ENCODE data around the gene PFKP.
"Not testable (repeated sequence)": the region's sequence is repeated elsewhere in the genome, so short reads cannot be mapped to it uniquely, and the experiment has no call there.

The PFKP gene

DNA sequence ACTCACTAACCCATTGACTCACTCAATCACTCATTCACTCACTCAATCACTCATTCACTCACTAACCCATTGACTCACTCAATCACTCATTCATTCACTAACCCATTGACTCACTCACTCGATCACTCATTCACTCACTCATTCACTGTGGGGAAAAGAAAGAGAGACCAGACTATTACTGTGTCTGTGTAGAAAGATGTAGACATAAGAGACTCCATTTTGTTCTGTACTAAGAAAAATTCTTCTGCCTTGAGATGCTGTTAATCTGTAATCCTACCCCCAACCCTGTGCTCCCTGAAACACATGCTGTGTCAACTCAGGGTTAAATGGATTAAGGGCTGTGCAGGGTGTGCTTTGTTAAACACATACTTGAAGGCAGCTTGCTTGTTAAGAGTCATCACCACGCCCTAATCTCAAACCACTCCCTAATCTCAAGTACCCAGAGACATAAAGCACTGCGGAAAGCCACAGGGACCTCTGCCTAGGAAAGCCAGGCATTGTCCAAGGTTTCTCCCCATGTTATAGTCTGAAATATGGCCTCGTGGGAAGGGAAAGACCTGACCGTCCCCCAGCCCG is 5.9 kb upstream of the PFKP start:
- H3K27me3 ChIP-seq (ENCODE audit: control insufficient read depth in 1 of 2, insufficient read depth in 2 of 2, low read length in 2 of 2); H3K9me3 ChIP-seq (ENCODE audit: control insufficient read depth in 2 of 2, low read length in 2 of 2); H3K4me3 ChIP-seq (ENCODE audit: low read length in 2 of 2); H3K36me3 ChIP-seq (ENCODE audit: control insufficient read depth in 2 of 2, insufficient read depth in 2 of 2, low read length in 2 of 2); H3K27ac ChIP-seq (ENCODE audit: low read length); H3K4me1 ChIP-seq (ENCODE audit: control insufficient read depth, insufficient read depth, low read length); H3K9ac ChIP-seq (ENCODE audit: low read length in 2 of 2): not testable (repeated sequence)

DNA sequence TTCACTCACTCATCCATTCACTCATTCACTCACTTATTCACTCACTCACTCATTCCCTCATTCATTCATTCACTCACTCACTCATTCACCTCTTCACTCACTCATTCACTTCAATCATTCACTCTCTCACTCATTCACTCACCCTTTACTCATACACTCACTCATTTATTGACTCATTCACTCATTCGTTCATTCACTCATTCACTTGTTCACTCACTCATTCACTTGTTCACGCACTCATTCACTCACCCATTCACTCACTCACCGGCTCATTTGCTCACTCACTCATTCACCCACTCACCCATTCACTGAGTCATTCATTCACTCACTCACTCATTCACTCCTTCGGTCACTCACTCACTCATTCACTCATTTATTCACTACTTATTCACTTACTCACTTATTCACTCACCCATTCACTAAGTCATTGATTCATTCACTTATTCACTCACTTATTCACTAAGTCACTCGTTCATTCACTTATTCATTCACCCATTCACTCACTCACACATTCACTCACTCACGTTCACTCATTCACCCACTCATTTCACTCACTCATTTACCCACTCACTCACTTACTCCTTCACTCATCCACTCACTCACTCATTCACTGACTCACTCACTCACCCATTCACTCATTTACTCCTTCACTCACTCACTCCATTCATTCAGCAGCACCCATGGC is 4.7 kb upstream of the PFKP start:
- H3K9ac ChIP-seq (ENCODE audit: low read length in 2 of 2) = no peak overlapping the region
- H3K36me3 ChIP-seq (ENCODE audit: control insufficient read depth in 2 of 2, insufficient read depth in 2 of 2, low read length in 2 of 2) = no peaks in the 10 kb centered on the region
- H3K27ac ChIP-seq (ENCODE audit: low read length) = no peak overlapping the region
- H3K4me3 ChIP-seq (ENCODE audit: low read length in 2 of 2) = no peak overlapping the region
- no peaks in the 10 kb centered on the region for H3K9me3 ChIP-seq (ENCODE audit: control insufficient read depth in 2 of 2, low read length in 2 of 2)
- H3K27me3 ChIP-seq (ENCODE audit: control insufficient read depth in 1 of 2, insufficient read depth in 2 of 2, low read length in 2 of 2) = peaks cover 0 to 11% of the 10 kb centered on the region in 2 donors
- peaks cover 6% of the 10 kb centered on the region for H3K4me1 ChIP-seq (ENCODE audit: control insufficient read depth, insufficient read depth, low read length)

DNA sequence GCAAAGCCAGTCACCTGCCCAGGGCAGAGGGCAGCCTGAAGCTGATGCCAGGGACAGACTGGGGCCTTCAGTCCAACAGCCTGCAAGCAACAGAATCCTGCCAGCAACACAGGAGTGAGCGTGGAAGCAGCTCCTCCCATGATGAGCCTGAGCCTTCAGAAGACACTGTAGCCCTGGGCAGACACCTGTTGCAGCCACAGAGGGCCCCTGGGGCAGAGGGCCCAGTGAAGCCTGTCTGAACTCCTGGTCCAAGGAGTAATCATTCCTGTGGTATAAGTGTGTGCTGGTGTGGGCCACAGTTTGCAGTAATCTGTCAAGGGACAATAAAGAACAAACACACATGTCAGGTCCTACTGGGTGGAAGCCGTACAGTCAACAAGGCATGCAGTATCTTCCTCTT is 2.9 kb upstream of the PFKP start:
- no peak overlapping the region for H3K4me3 ChIP-seq (ENCODE audit: low read length in 2 of 2)
- H3K4me1 ChIP-seq (ENCODE audit: control insufficient read depth, insufficient read depth, low read length) = peaks cover 17% of the 10 kb centered on the region
- no peak overlapping the region for H3K27ac ChIP-seq (ENCODE audit: low read length)
- H3K9ac ChIP-seq (ENCODE audit: low read length in 2 of 2) = no peak overlapping the region
- no peaks in the 10 kb centered on the region for H3K9me3 ChIP-seq (ENCODE audit: control insufficient read depth in 2 of 2, low read length in 2 of 2)
- peaks cover 0 to 17% of the 10 kb centered on the region in 2 donors for H3K27me3 ChIP-seq (ENCODE audit: control insufficient read depth in 1 of 2, insufficient read depth in 2 of 2, low read length in 2 of 2)
- H3K36me3 ChIP-seq (ENCODE audit: control insufficient read depth in 2 of 2, insufficient read depth in 2 of 2, low read length in 2 of 2) = no peaks in the 10 kb centered on the region

DNA sequence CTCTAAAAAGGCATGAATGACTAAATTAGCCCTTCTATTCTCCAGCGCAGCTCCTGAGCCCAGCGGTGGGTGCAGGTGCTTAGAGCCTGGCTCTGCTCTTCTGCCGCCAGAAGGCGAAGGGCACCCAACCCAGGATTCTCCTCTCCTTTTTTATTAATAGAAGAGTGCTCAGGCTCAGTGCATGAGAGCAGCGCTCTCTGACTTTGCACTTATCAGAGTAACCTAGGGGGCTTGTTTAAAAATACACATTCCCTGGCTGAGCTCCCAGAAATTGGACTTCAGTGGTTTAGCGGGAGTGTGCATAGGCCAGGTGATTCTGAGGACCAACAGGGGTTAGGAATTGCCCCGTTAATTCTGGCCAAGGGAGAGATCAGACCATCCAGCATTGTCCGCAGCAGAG is 1.7 kb upstream of the PFKP start:
- Histone ChIP-seq H3K27me3 (ENCODE audit: control insufficient read depth in 1 of 2, insufficient read depth in 2 of 2, low read length in 2 of 2) (peaks cover 0 to 17% of the 10 kb centered on the region in 2 donors), H3K36me3 (ENCODE audit: control insufficient read depth in 2 of 2, insufficient read depth in 2 of 2, low read length in 2 of 2) (no peaks in the 10 kb centered on the region), H3K9ac (ENCODE audit: low read length in 2 of 2) (no peak overlapping the region), H3K9me3 (ENCODE audit: control insufficient read depth in 2 of 2, low read length in 2 of 2) (no peaks in the 10 kb centered on the region), H3K4me1 (ENCODE audit: control insufficient read depth, insufficient read depth, low read length) (peaks cover 20% of the 10 kb centered on the region), H3K4me3 (ENCODE audit: low read length in 2 of 2) (no peak overlapping the region), H3K27ac (ENCODE audit: low read length) (no peak overlapping the region)

DNA sequence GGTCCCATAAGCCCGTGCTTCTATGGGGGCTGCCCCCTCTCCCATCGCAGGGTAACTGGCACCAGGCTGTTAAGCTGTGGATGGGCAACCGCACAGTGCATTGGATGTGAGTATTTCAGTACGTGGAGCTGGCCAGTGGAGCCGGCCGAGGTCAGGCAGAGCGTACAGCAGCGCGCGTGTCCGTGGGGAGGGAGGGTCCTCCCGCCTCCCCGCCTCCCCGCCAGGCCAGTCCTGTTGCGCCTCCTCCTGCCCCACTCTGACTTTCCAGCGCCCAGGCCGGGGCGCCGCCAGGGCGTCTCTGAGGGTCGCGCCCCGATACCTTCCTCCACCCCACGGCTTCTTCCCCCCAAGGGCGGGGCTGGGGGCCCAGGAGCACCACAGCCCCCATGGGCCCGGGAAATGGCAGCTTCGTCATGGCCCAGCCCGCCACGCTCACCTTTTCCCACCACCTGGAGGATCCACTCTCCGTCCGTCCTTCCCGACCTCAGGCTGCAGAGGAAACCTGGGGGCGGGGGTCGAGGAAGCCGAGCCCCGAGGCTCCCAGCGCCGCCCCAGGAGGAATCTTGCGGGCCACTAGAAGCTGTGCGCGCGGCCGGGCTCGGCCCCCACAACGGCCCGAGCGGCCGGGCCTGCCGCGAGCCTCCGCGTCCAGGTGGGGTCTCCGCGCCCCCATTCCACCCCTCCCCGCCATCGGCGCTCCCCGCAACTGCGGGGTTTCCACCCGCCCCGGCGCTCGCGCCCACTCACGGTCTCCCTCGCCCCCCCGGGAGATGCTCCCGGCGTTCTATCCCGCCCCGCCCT is 831 bp upstream of the PFKP start:
- no peak overlapping the region for H3K9ac ChIP-seq (ENCODE audit: low read length in 2 of 2)
- no peaks in the 10 kb centered on the region for H3K9me3 ChIP-seq (ENCODE audit: control insufficient read depth in 2 of 2, low read length in 2 of 2)
- no peaks in the 10 kb centered on the region for H3K36me3 ChIP-seq (ENCODE audit: control insufficient read depth in 2 of 2, insufficient read depth in 2 of 2, low read length in 2 of 2)
- H3K4me3 ChIP-seq (ENCODE audit: low read length in 2 of 2) = peak overlapping the region in 1 of 2 donors; percentile 63
- no peak overlapping the region for H3K27ac ChIP-seq (ENCODE audit: low read length)
- H3K4me1 ChIP-seq (ENCODE audit: control insufficient read depth, insufficient read depth, low read length) = peaks cover 20% of the 10 kb centered on the region
- H3K27me3 ChIP-seq (ENCODE audit: control insufficient read depth in 1 of 2, insufficient read depth in 2 of 2, low read length in 2 of 2) = peaks cover 0 to 17% of the 10 kb centered on the region in 2 donors

DNA sequence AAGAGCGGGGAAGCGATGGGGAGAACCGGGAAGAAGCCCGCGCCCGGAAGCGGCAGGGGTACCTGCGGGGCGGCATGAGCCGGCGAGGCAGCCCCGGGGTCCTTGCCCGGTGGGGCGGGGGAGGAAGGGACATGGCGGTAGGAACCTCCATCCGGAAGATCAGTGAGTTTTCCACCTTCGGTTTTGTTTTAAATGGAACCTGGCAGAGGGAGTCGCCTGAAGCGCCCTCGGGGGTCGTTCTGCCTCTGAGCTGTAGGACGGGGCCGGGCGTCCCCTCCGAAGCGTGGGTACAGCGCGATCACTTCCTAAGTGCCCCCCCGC is 471 bp downstream of the PFKP start:
- Histone ChIP-seq H3K9me3 (ENCODE audit: control insufficient read depth in 2 of 2, low read length in 2 of 2) (no peaks in the 10 kb centered on the region), H3K27ac (ENCODE audit: low read length) (peak overlapping the region; percentile 24), H3K4me3 (ENCODE audit: low read length in 2 of 2) (peak overlapping the region; percentile 69 to 82), H3K36me3 (ENCODE audit: control insufficient read depth in 2 of 2, insufficient read depth in 2 of 2, low read length in 2 of 2) (no peaks in the 10 kb centered on the region), H3K9ac (ENCODE audit: low read length in 2 of 2) (peak overlapping the region; percentile 51 to 63), H3K27me3 (ENCODE audit: control insufficient read depth in 1 of 2, insufficient read depth in 2 of 2, low read length in 2 of 2) (peaks cover 0 to 17% of the 10 kb centered on the region in 2 donors), H3K4me1 (ENCODE audit: control insufficient read depth, insufficient read depth, low read length) (peaks cover 20% of the 10 kb centered on the region)

DNA sequence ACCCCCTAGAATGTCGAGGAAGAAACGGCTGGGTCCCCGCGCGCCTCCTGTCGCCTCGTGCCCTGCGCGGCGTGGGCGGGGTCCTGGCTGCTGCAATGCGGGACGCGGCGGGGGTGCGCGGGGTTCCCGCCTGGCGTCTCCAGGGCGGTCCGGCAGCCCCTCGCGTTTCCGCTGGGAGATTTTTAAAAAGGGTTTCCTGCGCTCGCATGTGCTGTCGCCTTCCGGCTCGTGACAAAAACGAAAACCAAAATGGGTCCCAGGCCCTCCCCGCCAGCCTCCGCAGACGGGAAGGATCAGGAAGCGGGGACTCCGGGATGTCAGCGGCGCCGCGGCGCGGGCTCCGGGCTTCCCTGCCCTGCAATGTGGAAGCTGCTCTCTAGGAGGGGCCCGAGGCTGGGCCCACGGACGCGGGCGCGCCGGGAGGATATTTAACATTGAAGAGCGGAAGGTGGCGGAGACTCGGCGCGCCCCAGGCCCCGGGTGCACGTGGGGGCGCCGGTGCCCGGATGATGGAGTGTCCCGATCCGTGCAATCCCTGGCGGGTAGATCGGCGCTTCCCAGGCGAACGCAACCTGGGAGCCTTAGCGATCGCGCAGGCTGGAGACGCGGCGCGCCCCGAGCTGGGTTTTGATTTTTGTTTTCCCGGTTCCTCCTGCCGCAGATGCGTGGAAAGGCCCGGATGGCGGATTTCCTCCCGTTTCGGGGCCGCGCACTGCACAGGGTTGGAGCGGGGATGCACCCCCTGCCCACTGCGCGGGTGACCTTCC is 1.0 kb downstream of the PFKP start:
- Histone ChIP-seq H3K27ac (ENCODE audit: low read length) (peak overlapping the region; percentile 24), H3K36me3 (ENCODE audit: control insufficient read depth in 2 of 2, insufficient read depth in 2 of 2, low read length in 2 of 2) (no peaks in the 10 kb centered on the region), H3K9me3 (ENCODE audit: control insufficient read depth in 2 of 2, low read length in 2 of 2) (no peaks in the 10 kb centered on the region), H3K9ac (ENCODE audit: low read length in 2 of 2) (peak overlapping the region; percentile 55 to 63), H3K27me3 (ENCODE audit: control insufficient read depth in 1 of 2, insufficient read depth in 2 of 2, low read length in 2 of 2) (peaks cover 0 to 17% of the 10 kb centered on the region in 2 donors), H3K4me3 (ENCODE audit: low read length in 2 of 2) (peak overlapping the region; percentile 69 to 82), H3K4me1 (ENCODE audit: control insufficient read depth, insufficient read depth, low read length) (peaks cover 20% of the 10 kb centered on the region)

DNA sequence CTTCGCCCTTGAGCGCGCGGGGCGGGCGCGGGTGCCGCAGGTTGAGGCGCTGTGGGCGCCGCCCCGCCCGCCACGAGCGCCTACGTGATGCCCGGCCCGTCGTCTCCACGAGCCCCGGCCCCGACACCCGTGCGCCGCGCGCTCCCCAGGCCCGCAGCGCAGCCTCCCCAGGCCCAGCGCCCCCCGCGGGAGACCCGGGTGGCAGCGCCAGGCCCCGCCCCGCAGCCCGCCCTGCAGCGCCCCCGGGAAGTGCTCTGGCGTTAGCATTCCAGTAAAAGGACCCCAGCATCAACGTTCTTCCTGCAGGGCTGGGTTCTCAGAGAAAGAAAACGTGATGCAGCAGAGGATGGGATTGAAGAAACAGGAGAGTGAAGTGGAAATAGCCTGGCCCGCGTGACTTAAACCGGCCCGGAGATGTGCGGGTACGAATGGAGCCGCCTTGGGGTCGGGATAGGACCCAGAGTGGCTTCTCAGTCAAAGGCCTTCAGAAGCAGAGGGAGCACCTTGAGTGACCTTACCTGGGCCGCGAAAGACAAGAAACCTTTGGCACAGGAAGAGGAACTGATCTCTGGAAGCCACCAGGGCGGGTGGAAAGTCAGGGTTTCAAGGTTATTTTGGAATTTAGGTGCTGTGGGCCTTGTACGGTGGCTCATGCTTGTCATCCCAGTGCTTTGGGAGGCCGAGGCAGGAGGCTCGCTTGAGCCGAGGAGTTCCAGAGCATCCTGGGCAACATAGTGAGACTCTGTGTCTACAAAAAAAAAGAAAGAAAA is 1.8 kb downstream of the PFKP start:
- Histone ChIP-seq H3K4me1 (ENCODE audit: control insufficient read depth, insufficient read depth, low read length) (peaks cover 20% of the 10 kb centered on the region), H3K4me3 (ENCODE audit: low read length in 2 of 2) (peak overlapping the region; percentile 69 to 82), H3K36me3 (ENCODE audit: control insufficient read depth in 2 of 2, insufficient read depth in 2 of 2, low read length in 2 of 2) (no peaks in the 10 kb centered on the region), H3K9me3 (ENCODE audit: control insufficient read depth in 2 of 2, low read length in 2 of 2) (no peaks in the 10 kb centered on the region), H3K27ac (ENCODE audit: low read length) (no peak overlapping the region), H3K9ac (ENCODE audit: low read length in 2 of 2) (peak overlapping the region; percentile 55 to 63), H3K27me3 (ENCODE audit: control insufficient read depth in 1 of 2, insufficient read depth in 2 of 2, low read length in 2 of 2) (peaks cover 0 to 17% of the 10 kb centered on the region in 2 donors)

DNA sequence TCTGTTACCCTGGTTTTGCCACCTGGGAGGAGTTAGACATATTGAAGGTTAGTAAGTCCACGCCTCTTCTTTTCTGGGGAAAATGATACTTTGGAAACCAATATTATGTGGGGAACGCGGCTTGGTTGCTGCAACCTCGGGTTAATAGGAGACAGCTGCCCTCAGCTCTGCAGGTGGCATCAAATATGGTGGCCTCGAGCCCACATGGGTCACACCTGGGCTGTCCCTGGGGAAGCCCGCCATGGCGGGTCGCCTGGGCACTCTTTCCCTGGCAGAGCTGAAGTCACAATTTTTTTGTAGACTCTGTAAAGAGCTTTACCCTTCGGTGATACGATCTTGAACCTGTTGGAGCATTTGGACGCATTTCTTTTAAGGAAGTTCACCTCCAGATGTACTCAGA is 2.5 kb downstream of the PFKP start:
- H3K36me3 ChIP-seq (ENCODE audit: control insufficient read depth in 2 of 2, insufficient read depth in 2 of 2, low read length in 2 of 2) = no peaks in the 10 kb centered on the region
- H3K4me1 ChIP-seq (ENCODE audit: control insufficient read depth, insufficient read depth, low read length) = peaks cover 20% of the 10 kb centered on the region
- no peak overlapping the region for H3K27ac ChIP-seq (ENCODE audit: low read length)
- no peak overlapping the region for H3K9ac ChIP-seq (ENCODE audit: low read length in 2 of 2)
- no peak overlapping the region for H3K4me3 ChIP-seq (ENCODE audit: low read length in 2 of 2)
- H3K9me3 ChIP-seq (ENCODE audit: control insufficient read depth in 2 of 2, low read length in 2 of 2) = no peaks in the 10 kb centered on the region
- H3K27me3 ChIP-seq (ENCODE audit: control insufficient read depth in 1 of 2, insufficient read depth in 2 of 2, low read length in 2 of 2) = peaks cover 0 to 17% of the 10 kb centered on the region in 2 donors
